ENCODE data around the gene LRRC40.

GRCh38 chr1:70171512-70171911 lies 33.9 kb downstream of the LRRC40 start:
- no peak for TF ChIP-seq POLR2A (IDR thresholded peaks at IDR 0.05)
- TF ChIP-seq, protein P1, sequence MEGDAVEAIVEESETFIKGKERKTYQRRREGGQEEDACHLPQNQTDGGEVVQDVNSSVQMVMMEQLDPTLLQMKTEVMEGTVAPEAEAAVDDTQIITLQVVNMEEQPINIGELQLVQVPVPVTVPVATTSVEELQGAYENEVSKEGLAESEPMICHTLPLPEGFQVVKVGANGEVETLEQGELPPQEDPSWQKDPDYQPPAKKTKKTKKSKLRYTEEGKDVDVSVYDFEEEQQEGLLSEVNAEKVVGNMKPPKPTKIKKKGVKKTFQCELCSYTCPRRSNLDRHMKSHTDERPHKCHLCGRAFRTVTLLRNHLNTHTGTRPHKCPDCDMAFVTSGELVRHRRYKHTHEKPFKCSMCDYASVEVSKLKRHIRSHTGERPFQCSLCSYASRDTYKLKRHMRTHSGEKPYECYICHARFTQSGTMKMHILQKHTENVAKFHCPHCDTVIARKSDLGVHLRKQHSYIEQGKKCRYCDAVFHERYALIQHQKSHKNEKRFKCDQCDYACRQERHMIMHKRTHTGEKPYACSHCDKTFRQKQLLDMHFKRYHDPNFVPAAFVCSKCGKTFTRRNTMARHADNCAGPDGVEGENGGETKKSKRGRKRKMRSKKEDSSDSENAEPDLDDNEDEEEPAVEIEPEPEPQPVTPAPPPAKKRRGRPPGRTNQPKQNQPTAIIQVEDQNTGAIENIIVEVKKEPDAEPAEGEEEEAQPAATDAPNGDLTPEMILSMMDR (IDR thresholded peaks at IDR 0.05), result no peak
- TF ChIP-seq POLR2AphosphoS5 (IDR thresholded peaks at IDR 0.05; ENCODE audit: insufficient read depth in 1 of 2, low read depth in 1 of 2), result no peak
